HUES48 (cell line): ENCODE data around the gene MSANTD3.

Experiments
- H3K27ac ChIP-seq: one replicate; pipeline ENCODE4 v1.7.0; 2013; ENCODE audit warnings: low read depth, low read length, inconsistent platforms
- H3K27me3 ChIP-seq: 2 replicates; pipeline ENCODE4 v1.6.1; 2013; ENCODE audit warnings: mild to moderate bottlenecking, low read length; ENCODE audit not compliant: control insufficient read depth, insufficient read depth
- H3K36me3 ChIP-seq: 2 replicates; pipeline ENCODE4 v1.6.1; 2013; ENCODE audit warnings: low read length; ENCODE audit not compliant: control insufficient read depth, insufficient read depth
- H3K4me1 ChIP-seq: 2 replicates; pipeline ENCODE4 v1.6.1; 2013; ENCODE audit warnings: mild to moderate bottlenecking, low read length; ENCODE audit not compliant: control insufficient read depth, insufficient read depth
- H3K4me3 ChIP-seq: 2 replicates; pipeline ENCODE4 v1.5.1; 2013; ENCODE audit warnings: mild to moderate bottlenecking, low read depth, low read length
- H3K9ac ChIP-seq: 2 replicates; pipeline ENCODE4 v1.6.1; 2013; ENCODE audit warnings: mild to moderate bottlenecking, low read depth, low read length, moderate library complexity
- H3K9me3 ChIP-seq: 2 replicates; pipeline ENCODE4 v1.6.1; 2013; ENCODE audit warnings: low read length; ENCODE audit not compliant: control insufficient read depth, insufficient read depth

Gene MSANTD3

GRCh38 chr9:100485196-100485595 lies 58.3 kb downstream of the MSANTD3 start:
- Histone ChIP-seq H3K4me3 (no peak overlapping the region), H3K27ac (no peak overlapping the region), H3K9me3 (no peaks in the 10 kb centered on the region), H3K4me1 (peaks cover 13% of the 10 kb centered on the region; the same call in 1 of the 2 replicates), H3K36me3 (no peaks in the 10 kb centered on the region), H3K27me3 (no peaks in the 10 kb centered on the region), H3K9ac (no peak overlapping the region)

- H3K9ac ChIP-seq, result no peak overlapping the region
- no peaks in the 10 kb centered on the region for H3K27me3 ChIP-seq
- H3K27ac ChIP-seq, result no peak overlapping the region
- no peaks in the 10 kb centered on the region for H3K9me3 ChIP-seq
- H3K4me1 ChIP-seq, result peaks cover 15% of the 10 kb centered on the region; the same call in 1 of the 2 replicates
- H3K4me3 ChIP-seq, result no peak overlapping the region
- H3K36me3 ChIP-seq, result no peaks in the 10 kb centered on the region
These were observed 59.7 kb downstream of the MSANTD3 start for GRCh38 chr9:100486479-100487176.

GRCh38 chr9:100488177-100488576 lies 61.2 kb downstream of the MSANTD3 start:
- Histone ChIP-seq H3K9me3 (no peaks in the 10 kb centered on the region), H3K4me1 (peaks cover 23% of the 10 kb centered on the region), H3K27me3 (no peaks in the 10 kb centered on the region), H3K4me3 (no peak overlapping the region), H3K9ac (no peak overlapping the region), H3K27ac (no peak overlapping the region), H3K36me3 (no peaks in the 10 kb centered on the region)

GRCh38 chr9:100489836-100490235 lies 62.9 kb downstream of the MSANTD3 start:
- no peak overlapping the region for H3K9ac ChIP-seq
- peaks cover 36% of the 10 kb centered on the region for H3K4me1 ChIP-seq
- H3K27ac ChIP-seq, result no peak overlapping the region

GRCh38 chr9:100492952-100493351 lies 66.0 kb downstream of the MSANTD3 start:
- Histone ChIP-seq H3K9ac (no peak overlapping the region), H3K4me3 (no peak overlapping the region), H3K9me3 (no peaks in the 10 kb centered on the region), H3K27me3 (no peaks in the 10 kb centered on the region), H3K27ac (peak overlapping the region; percentile 3), H3K36me3 (no peaks in the 10 kb centered on the region), H3K4me1 (peaks cover 47% of the 10 kb centered on the region)

More at GRCh38 chr9:100489836-100490235, 62.9 kb downstream of the MSANTD3 start:
- no peaks in the 10 kb centered on the region for H3K36me3 ChIP-seq
- no peak overlapping the region for H3K4me3 ChIP-seq
- H3K27me3 ChIP-seq, result no peaks in the 10 kb centered on the region
- no peaks in the 10 kb centered on the region for H3K9me3 ChIP-seq

- H3K4me1 ChIP-seq, result peaks cover 25% of the 10 kb centered on the region
- H3K36me3 ChIP-seq, result peaks cover 21% of the 10 kb centered on the region
- no peak overlapping the region for H3K27ac ChIP-seq
- no peak overlapping the region for H3K9ac ChIP-seq
- H3K4me3 ChIP-seq, result no peak overlapping the region
- H3K9me3 ChIP-seq, result no peaks in the 10 kb centered on the region
- no peaks in the 10 kb centered on the region for H3K27me3 ChIP-seq
These were observed 71.6 kb downstream of the MSANTD3 start for GRCh38 chr9:100498592-100498991.

GRCh38 chr9:100499460-100499859 lies 72.5 kb downstream of the MSANTD3 start:
- no peak overlapping the region for H3K9ac ChIP-seq
- no peaks in the 10 kb centered on the region for H3K9me3 ChIP-seq
- H3K4me1 ChIP-seq, result peaks cover 17% of the 10 kb centered on the region
- no peaks in the 10 kb centered on the region for H3K27me3 ChIP-seq
- peaks cover 30% of the 10 kb centered on the region for H3K36me3 ChIP-seq
- no peak overlapping the region for H3K27ac ChIP-seq
- no peak overlapping the region for H3K4me3 ChIP-seq

GRCh38 chr9:100499866-100500265 lies 72.9 kb downstream of the MSANTD3 start:
- Histone ChIP-seq H3K9ac (no peak overlapping the region), H3K4me3 (no peak overlapping the region), H3K27me3 (no peaks in the 10 kb centered on the region), H3K27ac (no peak overlapping the region), H3K4me1 (peaks cover 16% of the 10 kb centered on the region), H3K9me3 (no peaks in the 10 kb centered on the region), H3K36me3 (peaks cover 33% of the 10 kb centered on the region)
